ENCODE measurements around the gene ENOPH1. TPM values are rescaled to one million over a fixed set of nuclear protein-coding genes. Genes with fewer than 3 reads are reported as not detected.

ENOPH1 gene
- total and polyA plus RNA-seq, 2 of the 4 experiments (the other 2 are of a cell fraction): 18.0 to 36.0 TPM

DNA sequence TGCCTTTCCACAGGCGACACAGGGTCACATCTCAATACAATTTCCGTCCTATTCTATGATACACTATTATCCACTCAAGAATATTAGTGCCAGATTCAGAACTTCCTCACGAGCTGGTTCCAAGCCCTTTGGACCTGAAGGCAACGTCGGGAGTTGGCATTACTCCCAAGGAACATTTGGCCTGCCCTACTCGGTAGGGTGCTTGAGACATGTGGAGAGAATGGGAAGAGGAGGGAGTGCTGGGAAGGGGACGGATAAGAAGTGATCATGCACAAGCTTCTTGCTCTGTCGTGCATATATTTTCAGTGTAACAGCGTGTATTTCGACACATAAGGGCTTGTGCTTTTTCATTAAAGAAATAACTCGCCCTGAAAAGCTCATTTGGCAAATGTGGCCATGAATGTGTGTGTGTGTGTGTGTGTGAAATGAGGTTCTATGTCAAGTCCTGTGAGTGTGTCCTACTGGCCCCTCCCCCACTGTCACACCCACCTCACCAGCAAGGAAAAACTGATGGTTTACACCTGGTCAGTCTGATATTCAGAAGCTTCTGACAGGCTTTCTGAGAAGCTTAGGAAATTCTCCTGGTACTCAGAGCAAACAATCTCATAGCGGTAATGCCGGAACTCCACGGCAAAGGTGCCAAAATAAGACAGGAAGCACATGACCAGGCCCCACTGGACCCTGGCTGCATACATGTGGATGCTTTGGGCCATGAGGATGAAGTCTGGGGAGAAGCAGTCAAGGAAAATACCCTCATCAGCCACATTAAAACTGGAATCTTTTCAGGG is 54.8 kb downstream of the ENOPH1 start:
- Histone ChIP-seq H3K79me1 (ENCODE audit: low read depth in 1 of 2, low read length in 2 of 2) (no peaks in the 10 kb centered on the region), H3K14ac (replicated peaks; ENCODE audit: low read depth, low read length) (no peak overlapping the region), H4K91ac (ENCODE audit: insufficient read depth, low read depth, low read length) (no peak overlapping the region), H3K9me1 (ENCODE audit: insufficient read depth, low read length) (no peaks in the 10 kb centered on the region), H2BK20ac (ENCODE audit: low read depth, low read length) (no peak overlapping the region), H4K8ac (ENCODE audit: low read depth in 2 of 2, low read length in 2 of 2) (no peak overlapping the region), H3K4ac (ENCODE audit: low read depth, low read length) (no peak overlapping the region), H4K5ac (ENCODE audit: low read depth, low read length) (no peak overlapping the region), H3K27ac (ENCODE audit: insufficient read depth, low read length) (no peak overlapping the region), H3K27me3 (ENCODE audit: control insufficient read depth, insufficient read depth, low read length) (peaks cover 2% of the 10 kb centered on the region), H2AFZ (replicated peaks; ENCODE audit: low read length, poor library complexity) (no peak overlapping the region), H3K4me2 (ENCODE audit: low read depth, low read length) (no peak overlapping the region), H3K4me3 (ENCODE audit: insufficient read depth, low read depth, low read length) (no peak overlapping the region), H3K23ac (ENCODE audit: low read depth, low read length) (no peak overlapping the region), H3K56ac (ENCODE audit: extremely low read depth, insufficient read depth, low read length) (no peak overlapping the region), H2BK5ac (ENCODE audit: low read depth, low read length, poor library complexity, severe bottlenecking) (no peak overlapping the region), H3K18ac (ENCODE audit: low read depth, low read length) (no peak overlapping the region), H3K36me3 (ENCODE audit: control insufficient read depth, insufficient read depth, low read length) (no peaks in the 10 kb centered on the region), H2AK5ac (ENCODE audit: low read depth, low read length) (no peak overlapping the region), H4K20me1 (ENCODE audit: insufficient read depth, low read length) (no peaks in the 10 kb centered on the region), H3K4me1 (ENCODE audit: control insufficient read depth, insufficient read depth, low read length) (no peaks in the 10 kb centered on the region), H2BK15ac (ENCODE audit: low read depth, low read length) (no peak overlapping the region), H3K9me3 (ENCODE audit: control insufficient read depth, insufficient read depth, low read length) (no peaks in the 10 kb centered on the region), H2BK120ac (ENCODE audit: low read depth, low read length) (no peak overlapping the region), H2AK9ac (replicated peaks; ENCODE audit: low read depth, low read length, poor library complexity) (no peak overlapping the region), H3K9ac (ENCODE audit: low read depth, low read length) (no peak overlapping the region)
- WGBS, 2 experiments (ENCODE audit: extremely low coverage in 2 of 2, insufficient read length in 1 of 2): 67% methylated on average over 1 of the region's 14 CpGs; no CpG with 5 or more reads in 1 of the 2 experiments
- no peak for TF ChIP-seq NFE2L2 (IDR thresholded peaks at IDR 0.05; ENCODE audit: low read depth, low read length)
- no peak for TF ChIP-seq MXI1 (IDR thresholded peaks at IDR 0.05; ENCODE audit: borderline replicate concordance, low read depth, low read length)
- no TSS peak for BruUV-seq (replicated peaks)
- ATAC-seq (ENCODE audit: low read depth) (no peak), DNase-seq (no peak)
- ChIA-PET POLR2A (ENCODE audit: unreplicated experiment) (no interaction called here), CTCF (interaction anchor here (0.6 to 0.8 kb wide), 2 partner anchors 25 to 1062 kb away, joined by 5 to 6 read pairs; no protein-coding TSS in a partner anchor)
- intact Hi-C loops (cut with micrococcal nuclease): no loop called here
- in situ Hi-C loops (cut with MboI; ENCODE audit: low sequenced_read_pairs): no loop called here
- dilution Hi-C loops (cut with HindIII; ENCODE audit: low sequenced_read_pairs, unreplicated experiment): no loop called here
